ENCODE results near the gene XPC. TPM values are rescaled to one million over a fixed set of nuclear protein-coding genes. Genes with fewer than 3 reads are reported as not detected.

Gene XPC
- polyA plus RNA-seq, 1 of the 3 experiments (the other 2 are of a cell fraction), result 50.0 TPM

- H3K79me2 ChIP-seq (ENCODE audit: insufficient read depth), result peaks cover 61% of the 10 kb centered on the region
- peaks cover 10 to 12% of the 10 kb centered on the region in 2 experiments; a peak in 3 of 4 replicates for H3K4me1 ChIP-seq (ENCODE audit: control insufficient read depth in 1 of 2, insufficient read depth in 2 of 2, low read depth in 1 of 2, low read length in 1 of 2)
- H3F3A ChIP-seq (replicated peaks; ENCODE audit: insufficient read depth), result no peaks in the 10 kb centered on the region
- no peaks in the 10 kb centered on the region for H3K9me3 ChIP-seq
- H2AFZ ChIP-seq (ENCODE audit: low read depth), result no peak overlapping the region
- H3K4me3 ChIP-seq (ENCODE audit: low read depth in 2 of 2, low read length in 1 of 2), result no peak overlapping the region
- H3K9me2 ChIP-seq, result no peaks in the 10 kb centered on the region
- no peak overlapping the region for H3K9ac ChIP-seq
- CTCF ChIA-PET, result interaction anchor here (3.1 kb wide), 1 partner anchor 23 kb away, joined by 28 read pairs; no protein-coding TSS in a partner anchor
- peaks cover under 1% of the 10 kb centered on the region; the same call in 1 of the 2 replicates for H4K20me1 ChIP-seq (ENCODE audit: insufficient read depth)
- no peak overlapping the region for H3K4me2 ChIP-seq
- DNase-seq, result no peak
- WGBS (ENCODE audit: low lambda C conversion rate), result 97% methylated on average over 3 of the region's 3 CpGs
- TF ChIP-seq FOXJ3 (CRISPR knock-in tag; IDR thresholded peaks at IDR 0.05) (no peak), CTCF (IDR thresholded peaks at IDR 0.05) (no peak), ELF1 (IDR thresholded peaks at IDR 0.05) (no peak), TEAD4 (IDR thresholded peaks at IDR 0.05; ENCODE audit: borderline replicate concordance, insufficient read depth) (no peak), JUND (IDR thresholded peaks at IDR 0.05) (no peak), RFX5 (IDR thresholded peaks at IDR 0.05; ENCODE audit: low read length) (no peak), IRF3 (IDR thresholded peaks at IDR 0.05; ENCODE audit: low read depth, low read length) (no peak), RXRA (IDR thresholded peaks at IDR 0.05; ENCODE audit: borderline replicate concordance, low read depth) (no peak), PBX3 (IDR thresholded peaks at IDR 0.05) (no peak), CHD2 (IDR thresholded peaks at IDR 0.05; ENCODE audit: low read length, partially characterized antibody) (no peak), EZH2phosphoT487 (IDR thresholded peaks at IDR 0.05; ENCODE audit: borderline replicate concordance, low read depth) (no peak), SMC3 (IDR thresholded peaks at IDR 0.05; ENCODE audit: low read depth, low read length) (no peak), FOSL2 (IDR thresholded peaks at IDR 0.05; ENCODE audit: borderline replicate concordance, low read depth) (no peak), NRF1 (IDR thresholded peaks at IDR 0.05; ENCODE audit: low read depth, low read length) (no peak), SIN3A (IDR thresholded peaks at IDR 0.05; ENCODE audit: borderline replicate concordance, low read depth, low read length) (no peak), RCOR1 (IDR thresholded peaks at IDR 0.05; ENCODE audit: low read length) (no peak), USF1 (IDR thresholded peaks at IDR 0.05; ENCODE audit: borderline replicate concordance, low read depth) (no peak), GATA2 (CRISPR knock-in tag; IDR thresholded peaks at IDR 0.05) (no peak), REST (IDR thresholded peaks at IDR 0.05; ENCODE audit: low read depth, low read length) (no peak)
- peaks cover 29 to 35% of the 10 kb centered on the region in 2 experiments for H3K36me3 ChIP-seq (replicated peaks in 1 of 2; ENCODE audit: control insufficient read depth in 1 of 2, insufficient read depth in 2 of 2, low read length in 1 of 2)
- no peaks in the 10 kb centered on the region for H3K27me3 ChIP-seq (ENCODE audit: insufficient read depth)
- H3K27ac ChIP-seq (ENCODE audit: low read depth in 2 of 2, low read length in 1 of 2), result no peak overlapping the region
- POLR2A ChIA-PET, result no interaction called here
Observed at GRCh38 chr3:14181253-14181652, 2.9 kb upstream of the XPC start.

Data from SK-N-SH (cell line).